Right lobe of liver (tissue), 4 donors: ENCODE results near the gene XPO4.

Source experiments
- CTCF ChIP-seq, 4 donors: fragments of 200-600 bp in 3 of 4; fragments of 450-650 bp in 1 of 4; IDR thresholded peaks; one replicate each; pipeline versions ENCODE4 v1.5.1 to v1.8.0; 2016 to 2022; ENCODE audit warnings: antibody characterized with exemption in 4 of 4, mild to moderate bottlenecking in 2 of 4
- POLR2A ChIP-seq: fragments of 450-650 bp; IDR thresholded peaks from one replicate; pipeline ENCODE4 v1.6.1; 2017; ENCODE audit warnings: antibody characterized with exemption, mild to moderate bottlenecking
- donor health status: DM: no; HTN: no; CAD: no.
- donor health status: DM: no; HTN: no; CAD: no.
- donor health status: DM: no; HTN: yes; CAD: no.

GRCh38 chr13:20769834-20770233, 132.7 kb downstream of the XPO4 start:
- TF ChIP-seq CTCF (IDR thresholded peaks at IDR 0.05) (no peak), POLR2A (no peak)
